HepG2 (cell line): ENCODE results near the gene COQ5. TPM values are rescaled to one million over a fixed set of nuclear protein-coding genes. Genes with fewer than 3 reads are reported as not detected.

Experiments
- CBFB ChIP-seq: sonication (generic); formaldehyde crosslinking; IDR thresholded peaks from 2 replicates; pipeline ENCODE4 v1.4.0; 2020; ENCODE audit warnings: missing genetic modification reagents
- HDAC6 ChIP-seq: fragments of 200-600 bp; sonication (generic); IDR thresholded peaks from 2 replicates; pipeline ENCODE4 v1.7.0; 2017; ENCODE audit warnings: mild to moderate bottlenecking, antibody characterized with exemption, low read length, low read depth
- HMGA1 ChIP-seq: sonication (generic); formaldehyde crosslinking; conservative IDR thresholded peaks from 2 replicates; pipeline ENCODE4 v1.4.0; 2020; ENCODE audit warnings: missing genetic modification reagents
- KDM1A ChIP-seq: IDR thresholded peaks from 2 replicates; pipeline ENCODE4 v1.6.1; 2016; ENCODE audit warnings: missing compliant biosample characterization
- MAFG ChIP-seq: sonication (generic); formaldehyde crosslinking; IDR thresholded peaks from 2 replicates; pipeline ENCODE4 v1.5.1; 2020; ENCODE audit warnings: mild to moderate bottlenecking, missing genetic modification reagents
- MXI1 ChIP-seq: IDR thresholded peaks from 3 replicates; pipeline ENCODE4 v1.6.1; 2012; ENCODE audit warnings: low read depth, low read length, inconsistent platforms, borderline replicate concordance
- NAIF1 ChIP-seq: sonication (generic); formaldehyde crosslinking; IDR thresholded peaks from 2 replicates; pipeline ENCODE4 v1.5.0; 2020; ENCODE audit warnings: mild to moderate bottlenecking, missing genetic modification reagents, borderline replicate concordance
- NCOA2 ChIP-seq: sonication (generic); formaldehyde crosslinking; IDR thresholded peaks from 2 replicates; pipeline ENCODE4 v1.8.0; 2022; ENCODE audit warnings: inconsistent platforms
- SMARCE1 ChIP-seq: fragments of 450-650 bp; IDR thresholded peaks from 2 replicates; pipeline ENCODE4 v1.6.1; 2017; ENCODE audit warnings: borderline replicate concordance
- TAF15 ChIP-seq: fragments of 200-400 bp; formaldehyde crosslinking; IDR thresholded peaks from one replicate; pipeline ENCODE4 v1.6.1; 2018; ENCODE audit warnings: mild to moderate bottlenecking, low read depth, low read length; ENCODE audit not compliant: poor library complexity, severe bottlenecking
- TOPORS ChIP-seq: sonication (generic); formaldehyde crosslinking; IDR thresholded peaks from 2 replicates; pipeline ENCODE4 v1.8.0; 2023; ENCODE audit warnings: mild to moderate bottlenecking, missing genetic modification reagents
- U2AF2 ChIP-seq: fragments of 200-400 bp; formaldehyde crosslinking; IDR thresholded peaks from 2 replicates; pipeline ENCODE4 v1.6.1; 2017; ENCODE audit warnings: low read depth, mild to moderate bottlenecking, low read length
- ZFP1 ChIP-seq: IDR thresholded peaks from 2 replicates; pipeline ENCODE4 v1.6.1; 2016
- ZNF530 ChIP-seq: sonication (generic); formaldehyde crosslinking; IDR thresholded peaks from 2 replicates; pipeline ENCODE4 v1.5.0; 2020; ENCODE audit warnings: low read depth, mild to moderate bottlenecking, missing genetic modification reagents
- ZNF543 ChIP-seq: sonication (generic); formaldehyde crosslinking; IDR thresholded peaks from 2 replicates; pipeline ENCODE4 v1.4.0; 2020; ENCODE audit warnings: mild to moderate bottlenecking, missing genetic modification reagents
- ZNF576 ChIP-seq: sonication (generic); formaldehyde crosslinking; IDR thresholded peaks from 2 replicates; pipeline ENCODE4 v1.4.0; 2020; ENCODE audit warnings: mild to moderate bottlenecking, missing genetic modification reagents
- ZNF761 ChIP-seq: sonication (generic); formaldehyde crosslinking; conservative IDR thresholded peaks from 2 replicates; pipeline ENCODE4 v1.4.0; 2020; ENCODE audit warnings: mild to moderate bottlenecking, missing genetic modification reagents
- ZSCAN21 ChIP-seq: sonication (generic); formaldehyde crosslinking; IDR thresholded peaks from 2 replicates; pipeline ENCODE4 v1.8.0; 2022; ENCODE audit warnings: mild to moderate bottlenecking, missing genetic modification reagents, moderate library complexity, borderline replicate concordance
- ZSCAN29 ChIP-seq: sonication (generic); formaldehyde crosslinking; conservative IDR thresholded peaks from 2 replicates; pipeline ENCODE4 v1.4.0; 2020; ENCODE audit warnings: mild to moderate bottlenecking, missing genetic modification reagents
- polyA plus RNA-seq, 8 experiments: library from polyadenylated mRNA; depleted of rRNA in 3 of 8; stranded (reverse) in 7 of 8; unstranded in 1 of 8; fragments of >200 nt; fragmentation: Illumina TruSeq in 4 of 8; extraction: Trizol in 4 of 8; gene quantifications; 2 replicates each; pipeline versions ENCODE4 v1.2.1 to v1.2.3, GENCODE V29; 2011 to 2016; ENCODE audit warnings: low read depth in 4 of 8, missing spikeins in 1 of 8, mixed read lengths in 1 of 8; ENCODE audit not compliant: insufficient read depth in 1 of 8
- total RNA-seq, 5 experiments: library from RNA; depleted of rRNA; stranded (reverse); fragments of >200 nt; fragmentation: Illumina TruSeq; extraction: Trizol; gene quantifications; 2 replicates each; pipeline ENCODE4 v1.2.3, GENCODE V29; 2016; ENCODE audit warnings: low read depth in 1 of 5
- TF ChIP-seq, protein P1 (sequence below): sonication (generic); formaldehyde crosslinking; IDR thresholded peaks from 2 replicates; pipeline ENCODE4 v1.8.0; 2022; ENCODE audit warnings: mild to moderate bottlenecking, missing genetic modification reagents; ENCODE audit not compliant: insufficient replicate concordance
- TF ChIP-seq, protein P2 (sequence below): sonication (generic); formaldehyde crosslinking; IDR thresholded peaks from 2 replicates; pipeline ENCODE4 v1.4.0; 2020; ENCODE audit warnings: mild to moderate bottlenecking, missing genetic modification reagents, borderline replicate concordance
- TF ChIP-seq, protein P3 (sequence below): sonication (generic); formaldehyde crosslinking; IDR thresholded peaks from 2 replicates; pipeline ENCODE4 v1.8.1; 2023; ENCODE audit warnings: missing genetic modification reagents, mild to moderate bottlenecking, borderline replicate concordance
- TF ChIP-seq, protein P4 (sequence below): sonication (generic); formaldehyde crosslinking; IDR thresholded peaks from 2 replicates; pipeline ENCODE4 v1.8.1; 2022; ENCODE audit warnings: low read depth, mild to moderate bottlenecking, missing genetic modification reagents

COQ5 gene
- total and polyA plus RNA-seq, 2 of the 13 experiments (the other 11 are each of a cell fraction or from before 2014, with no cell fraction given) = 36.4 to 41.5 TPM

- TF ChIP-seq ZNF576 (CRISPR knock-in tag) = no peak
- no peak; the same call in 1 of the 2 replicates for TF ChIP-seq CBFB (CRISPR knock-in tag)
- peak; percentile 46 for TF ChIP-seq TAF15
- peak; percentile 72; the same call in 1 of the 3 replicates for TF ChIP-seq MXI1
- TF ChIP-seq HDAC6 = no peak
- peak; percentile 72; the same call in 1 of the 2 replicates for TF ChIP-seq ZNF761 (CRISPR knock-in tag)
- TF ChIP-seq MAFG (CRISPR knock-in tag) = no peak
- TF ChIP-seq SMARCE1 = no peak
- TF ChIP-seq, protein P1, sequence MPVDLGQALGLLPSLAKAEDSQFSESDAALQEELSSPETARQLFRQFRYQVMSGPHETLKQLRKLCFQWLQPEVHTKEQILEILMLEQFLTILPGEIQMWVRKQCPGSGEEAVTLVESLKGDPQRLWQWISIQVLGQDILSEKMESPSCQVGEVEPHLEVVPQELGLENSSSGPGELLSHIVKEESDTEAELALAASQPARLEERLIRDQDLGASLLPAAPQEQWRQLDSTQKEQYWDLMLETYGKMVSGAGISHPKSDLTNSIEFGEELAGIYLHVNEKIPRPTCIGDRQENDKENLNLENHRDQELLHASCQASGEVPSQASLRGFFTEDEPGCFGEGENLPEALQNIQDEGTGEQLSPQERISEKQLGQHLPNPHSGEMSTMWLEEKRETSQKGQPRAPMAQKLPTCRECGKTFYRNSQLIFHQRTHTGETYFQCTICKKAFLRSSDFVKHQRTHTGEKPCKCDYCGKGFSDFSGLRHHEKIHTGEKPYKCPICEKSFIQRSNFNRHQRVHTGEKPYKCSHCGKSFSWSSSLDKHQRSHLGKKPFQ = no peak
- no peak for TF ChIP-seq TOPORS
- no peak for TF ChIP-seq HMGA1
- TF ChIP-seq, protein P2, sequence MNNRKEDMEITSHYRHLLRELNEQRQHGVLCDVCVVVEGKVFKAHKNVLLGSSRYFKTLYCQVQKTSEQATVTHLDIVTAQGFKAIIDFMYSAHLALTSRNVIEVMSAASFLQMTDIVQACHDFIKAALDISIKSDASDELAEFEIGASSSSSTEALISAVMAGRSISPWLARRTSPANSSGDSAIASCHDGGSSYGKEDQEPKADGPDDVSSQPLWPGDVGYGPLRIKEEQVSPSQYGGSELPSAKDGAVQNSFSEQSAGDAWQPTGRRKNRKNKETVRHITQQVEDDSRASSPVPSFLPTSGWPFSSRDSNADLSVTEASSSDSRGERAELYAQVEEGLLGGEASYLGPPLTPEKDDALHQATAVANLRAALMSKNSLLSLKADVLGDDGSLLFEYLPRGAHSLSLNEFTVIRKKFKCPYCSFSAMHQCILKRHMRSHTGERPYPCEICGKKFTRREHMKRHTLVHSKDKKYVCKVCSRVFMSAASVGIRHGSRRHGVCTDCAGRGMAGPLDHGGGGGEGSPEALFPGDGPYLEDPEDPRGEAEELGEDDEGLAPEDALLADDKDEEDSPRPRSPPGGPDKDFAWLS (CRISPR knock-in tag) = no peak
- TF ChIP-seq ZNF543 (CRISPR knock-in tag) = peak; percentile 59; the same call in 1 of the 2 replicates
- peak; percentile 77 for TF ChIP-seq ZSCAN29 (CRISPR knock-in tag)
- 0 out of 2 replicates have a peak, but pooled peaks have one; percentile 27 for TF ChIP-seq ZFP1 (CRISPR knock-in tag)
- no peak for TF ChIP-seq U2AF2
- peak; percentile 35; the same call in 1 of the 2 replicates for TF ChIP-seq NCOA2 (CRISPR knock-in tag)
- TF ChIP-seq, protein P3, sequence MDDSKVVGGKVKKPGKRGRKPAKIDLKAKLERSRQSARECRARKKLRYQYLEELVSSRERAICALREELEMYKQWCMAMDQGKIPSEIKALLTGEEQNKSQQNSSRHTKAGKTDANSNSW = no peak
- TF ChIP-seq KDM1A = no peak
- peak; percentile 84 for TF ChIP-seq ZSCAN21 (CRISPR knock-in tag)
- no peak for TF ChIP-seq NAIF1 (CRISPR knock-in tag)
- TF ChIP-seq, protein P4, sequence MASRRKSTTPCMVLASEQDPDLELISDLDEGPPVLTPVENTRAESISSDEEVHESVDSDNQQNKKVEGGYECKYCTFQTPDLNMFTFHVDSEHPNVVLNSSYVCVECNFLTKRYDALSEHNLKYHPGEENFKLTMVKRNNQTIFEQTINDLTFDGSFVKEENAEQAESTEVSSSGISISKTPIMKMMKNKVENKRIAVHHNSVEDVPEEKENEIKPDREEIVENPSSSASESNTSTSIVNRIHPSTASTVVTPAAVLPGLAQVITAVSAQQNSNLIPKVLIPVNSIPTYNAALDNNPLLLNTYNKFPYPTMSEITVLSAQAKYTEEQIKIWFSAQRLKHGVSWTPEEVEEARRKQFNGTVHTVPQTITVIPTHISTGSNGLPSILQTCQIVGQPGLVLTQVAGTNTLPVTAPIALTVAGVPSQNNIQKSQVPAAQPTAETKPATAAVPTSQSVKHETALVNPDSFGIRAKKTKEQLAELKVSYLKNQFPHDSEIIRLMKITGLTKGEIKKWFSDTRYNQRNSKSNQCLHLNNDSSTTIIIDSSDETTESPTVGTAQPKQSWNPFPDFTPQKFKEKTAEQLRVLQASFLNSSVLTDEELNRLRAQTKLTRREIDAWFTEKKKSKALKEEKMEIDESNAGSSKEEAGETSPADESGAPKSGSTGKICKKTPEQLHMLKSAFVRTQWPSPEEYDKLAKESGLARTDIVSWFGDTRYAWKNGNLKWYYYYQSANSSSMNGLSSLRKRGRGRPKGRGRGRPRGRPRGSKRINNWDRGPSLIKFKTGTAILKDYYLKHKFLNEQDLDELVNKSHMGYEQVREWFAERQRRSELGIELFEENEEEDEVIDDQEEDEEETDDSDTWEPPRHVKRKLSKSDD = peak; percentile 85
- TF ChIP-seq ZNF530 = no peak
These were observed at the start of gene COQ5 (continued) for GRCh38 chr12:120528861-120529525.
